Activated CD8-positive, alpha-beta T cell treated with anti-CD3 and anti-CD28 coated beads for 36 hours (primary cell): ENCODE results near the gene ZNF490. TPM values are rescaled to one million over a fixed set of nuclear protein-coding genes. Genes with fewer than 3 reads are reported as not detected.
"Not testable (repeated sequence)": the region's sequence is repeated elsewhere in the genome, so short reads cannot be mapped to it uniquely, and the experiment has no call there.

Experiments
- ATAC-seq: fragments of 200-7000 bp; cut with Tn5 transposase; one replicate; pipeline ENCODE4 v1.10.0; 2021; ENCODE audit warnings: mild to moderate bottlenecking, moderate library complexity
- CTCF ChIA-PET: fragments of 350-600 bp; sonication (Branson Sonifier 250); formaldehyde crosslinking; loops from one replicate; lab custom pipeline; 2021; ENCODE audit warnings: antibody characterized with exemption; lab: Charles Lee
- POLR2A ChIA-PET: fragments of 350-600 bp; sonication (Branson Sonifier 250); formaldehyde crosslinking; loops from one replicate; lab custom pipeline; 2021; ENCODE audit warnings: antibody characterized with exemption; lab: Charles Lee
- DNase-seq: peaks from one replicate; pipeline ENCODE4 v3.0.0-alpha.2; 2020
- H3K27ac Mint-ChIP-seq: one replicate; pipeline ENCODE4 v1.8.0; 2021; ENCODE audit warnings: mild to moderate bottlenecking, mixed read lengths
- H3K27me3 Mint-ChIP-seq: one replicate; pipeline ENCODE4 v1.8.0; 2021; ENCODE audit warnings: mixed read lengths
- H3K36me3 Mint-ChIP-seq: one replicate; pipeline ENCODE4 v1.8.0; 2021; ENCODE audit warnings: low read depth, mixed read lengths
- H3K4me1 Mint-ChIP-seq: one replicate; pipeline ENCODE4 v1.8.0; 2021; ENCODE audit warnings: low read depth, mixed read lengths
- H3K4me3 Mint-ChIP-seq: one replicate; pipeline ENCODE4 v1.8.0; 2021; ENCODE audit warnings: mild to moderate bottlenecking, moderate library complexity, mixed read lengths
- H3K9me3 Mint-ChIP-seq: one replicate; pipeline ENCODE4 v1.8.0; 2021; ENCODE audit warnings: mixed read lengths
- intact Hi-C: fragments of 100-400 bp; cut with micrococcal nuclease; formaldehyde crosslinking; loops from one replicate; pipeline ENCODE4 v1.10.0; 2022
- total RNA-seq, 2 experiments: library from RNA; stranded (reverse); gene quantifications; one replicate each; pipeline ENCODE4 v1.2.3, GENCODE V29; 2021
- TF ChIP-seq, protein P1 (sequence below): fragments of 200-600 bp; IDR thresholded peaks from one replicate; pipeline ENCODE4 v1.8.0; 2022; ENCODE audit warnings: antibody characterized with exemption, mild to moderate bottlenecking

ZNF490 gene
- total RNA-seq, 2 experiments from 2014 or later, result 6.8 to 9.3 TPM

DNA sequence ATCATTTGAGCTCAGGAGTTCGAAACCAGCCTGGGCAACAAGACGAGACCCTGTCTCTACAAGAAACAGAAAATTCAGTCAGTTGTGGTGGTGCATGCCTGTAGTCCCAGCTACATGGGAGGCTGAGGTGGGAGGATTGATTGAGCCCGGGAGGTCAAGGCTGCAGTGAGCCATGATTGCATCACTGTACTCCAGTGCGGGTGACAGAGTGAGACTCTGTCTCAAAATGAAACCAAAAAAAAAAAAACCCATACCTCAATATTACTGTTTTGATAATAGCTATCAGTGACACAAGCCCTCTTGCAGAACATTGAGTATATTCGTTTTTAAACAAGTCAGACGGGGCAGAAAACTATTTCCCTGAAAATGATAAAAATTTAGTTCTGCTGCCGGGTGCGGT, 16.3 kb upstream of the ZNF490 start:
- ChIA-PET POLR2A (no interaction called here), CTCF (interaction anchor here (0.7 to 1.4 kb wide), 3 partner anchors 12 to 16 kb away, joined by 3 to 4 read pairs (median 3); partner anchors contain the start of genes ZNF490 and ZNF791)
- no peaks in the 10 kb centered on the region for H3K27me3 Mint-ChIP-seq
- TF ChIP-seq, protein P1, sequence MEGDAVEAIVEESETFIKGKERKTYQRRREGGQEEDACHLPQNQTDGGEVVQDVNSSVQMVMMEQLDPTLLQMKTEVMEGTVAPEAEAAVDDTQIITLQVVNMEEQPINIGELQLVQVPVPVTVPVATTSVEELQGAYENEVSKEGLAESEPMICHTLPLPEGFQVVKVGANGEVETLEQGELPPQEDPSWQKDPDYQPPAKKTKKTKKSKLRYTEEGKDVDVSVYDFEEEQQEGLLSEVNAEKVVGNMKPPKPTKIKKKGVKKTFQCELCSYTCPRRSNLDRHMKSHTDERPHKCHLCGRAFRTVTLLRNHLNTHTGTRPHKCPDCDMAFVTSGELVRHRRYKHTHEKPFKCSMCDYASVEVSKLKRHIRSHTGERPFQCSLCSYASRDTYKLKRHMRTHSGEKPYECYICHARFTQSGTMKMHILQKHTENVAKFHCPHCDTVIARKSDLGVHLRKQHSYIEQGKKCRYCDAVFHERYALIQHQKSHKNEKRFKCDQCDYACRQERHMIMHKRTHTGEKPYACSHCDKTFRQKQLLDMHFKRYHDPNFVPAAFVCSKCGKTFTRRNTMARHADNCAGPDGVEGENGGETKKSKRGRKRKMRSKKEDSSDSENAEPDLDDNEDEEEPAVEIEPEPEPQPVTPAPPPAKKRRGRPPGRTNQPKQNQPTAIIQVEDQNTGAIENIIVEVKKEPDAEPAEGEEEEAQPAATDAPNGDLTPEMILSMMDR, result no peak
- H3K9me3 Mint-ChIP-seq, result peaks cover 20% of the 10 kb centered on the region
- H3K4me3 Mint-ChIP-seq, result no peak overlapping the region
- intact Hi-C loops, result no loop called here
- H3K4me1 Mint-ChIP-seq, result peaks cover 8% of the 10 kb centered on the region
- peaks cover 57% of the 10 kb centered on the region for H3K36me3 Mint-ChIP-seq
- DNase-seq (no peak), ATAC-seq (no peak)
- H3K27ac Mint-ChIP-seq, result no peak overlapping the region

DNA sequence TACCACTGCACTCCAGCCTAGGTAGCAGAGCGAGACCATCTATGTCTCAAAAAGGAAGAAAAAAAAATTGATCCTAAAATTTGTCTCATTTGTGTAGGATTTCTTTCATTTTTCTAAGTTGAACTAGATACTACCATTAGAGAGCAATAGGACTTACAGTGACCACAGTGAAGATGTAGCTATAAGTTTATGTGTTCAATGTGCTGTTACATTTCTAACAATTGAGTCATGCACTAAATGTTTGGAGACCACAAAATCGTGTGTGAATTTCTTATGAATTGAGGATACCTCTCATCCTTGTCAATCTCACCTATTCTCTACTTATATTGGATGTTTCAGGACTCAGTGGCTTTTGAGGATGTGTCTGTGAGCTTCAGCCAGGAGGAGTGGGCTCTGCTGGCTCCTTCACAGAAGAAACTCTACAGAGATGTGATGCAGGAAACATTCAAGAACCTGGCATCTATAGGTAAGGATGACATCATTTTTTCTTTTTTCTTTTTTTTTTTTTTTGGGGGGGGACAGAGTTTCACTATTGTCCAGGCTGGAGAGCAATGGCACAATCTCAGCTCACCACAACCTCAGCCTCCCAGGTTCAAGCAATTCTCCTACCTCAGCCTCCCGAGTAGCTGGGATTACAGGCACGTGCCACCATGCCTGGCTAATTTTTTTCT, 12.9 kb upstream of the ZNF490 start:
- H3K27ac Mint-ChIP-seq, result no peak overlapping the region

DNA sequence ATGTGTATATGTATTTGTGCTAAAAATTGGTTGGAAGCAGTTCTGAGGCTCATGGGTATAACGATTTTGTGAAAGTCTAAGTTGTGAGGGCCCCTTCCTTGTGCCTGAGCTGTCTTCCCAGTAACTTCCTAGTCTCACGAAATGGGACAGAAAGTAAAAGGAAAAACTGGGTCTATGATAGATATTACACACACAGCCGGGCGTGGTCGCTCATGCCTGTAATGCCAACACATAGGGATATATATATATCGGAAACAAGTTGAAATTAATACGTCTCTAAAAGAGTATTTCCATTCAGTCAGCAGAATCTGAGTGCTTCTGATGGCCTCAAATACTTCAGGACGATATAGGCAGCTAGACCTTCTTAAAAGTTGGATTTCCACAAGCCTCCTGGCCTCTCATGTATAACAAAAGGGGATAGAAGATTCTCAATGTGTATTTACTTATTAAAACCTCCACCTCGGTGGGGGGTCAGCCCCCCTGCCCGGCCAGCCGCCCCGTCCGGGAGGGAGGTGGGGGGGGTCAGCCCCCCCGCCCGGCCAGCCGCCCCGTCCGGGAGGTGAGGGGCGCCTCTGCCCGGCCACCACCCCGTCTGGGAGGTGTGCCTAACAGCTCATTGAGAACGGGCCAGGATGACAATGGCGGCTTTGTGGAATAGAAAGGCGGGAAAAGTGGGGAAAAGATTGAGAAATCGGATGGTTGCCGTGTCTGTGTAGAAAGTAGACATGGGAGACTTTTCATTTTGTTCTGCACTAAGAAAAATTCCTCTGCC, 10.8 kb upstream of the ZNF490 start:
- POLR2A ChIA-PET, ATAC-seq: not testable (repeated sequence)

More for the DNA sequence above, 12.9 kb upstream of the ZNF490 start:
- ChIA-PET CTCF (interaction anchor here (1.2 to 1.5 kb wide), 3 partner anchors 16 to 49 kb away, joined by 3 to 4 read pairs (median 4); no protein-coding TSS in a partner anchor), POLR2A (interaction anchor here (0.5 to 2.5 kb wide), 5 partner anchors 16 to 1872 kb away, joined by 3 to 7 read pairs (median 4); no protein-coding TSS in a partner anchor)
- TF ChIP-seq, protein P1, result no peak
- DNase-seq, result no peak
- H3K4me3 Mint-ChIP-seq, result no peak overlapping the region
- H3K36me3 Mint-ChIP-seq, result peaks cover 39% of the 10 kb centered on the region
- no peak for ATAC-seq
- intact Hi-C loops, result no loop called here
- no peaks in the 10 kb centered on the region for H3K27me3 Mint-ChIP-seq
- H3K4me1 Mint-ChIP-seq, result peaks cover 5% of the 10 kb centered on the region
- H3K9me3 Mint-ChIP-seq, result peaks cover 10% of the 10 kb centered on the region

DNA sequence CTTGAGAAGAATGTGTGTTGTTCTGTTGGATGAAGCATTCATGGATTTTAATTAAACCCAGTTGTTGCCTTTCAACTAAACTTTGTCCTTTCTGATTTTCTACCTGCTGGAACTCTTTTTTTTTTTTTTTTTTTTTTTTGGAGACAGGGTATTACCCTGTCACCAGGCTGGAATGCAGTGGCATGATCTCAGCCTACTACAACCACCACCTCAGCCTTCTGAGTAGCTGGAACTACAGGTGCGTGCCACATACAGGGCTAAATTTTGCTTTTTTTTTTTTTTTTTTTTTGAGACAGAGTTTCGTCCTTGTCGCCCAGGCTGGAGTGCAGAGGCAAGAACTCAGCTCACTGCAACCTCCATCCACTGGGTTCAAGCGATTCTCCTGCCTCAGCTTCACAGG, 7.0 kb upstream of the ZNF490 start:
- ATAC-seq (no peak), DNase-seq (no peak)
- Mint-ChIP-seq H3K4me1 (peaks cover 30% of the 10 kb centered on the region), H3K36me3 (peaks cover 32% of the 10 kb centered on the region), H3K9me3 (no peaks in the 10 kb centered on the region), H3K27me3 (no peaks in the 10 kb centered on the region), H3K4me3 (no peak overlapping the region), H3K27ac (no peak overlapping the region)
- intact Hi-C loops, result loop anchor here (10.0 kb wide), 1 partner anchor 47 kb away; the partner anchor contains the start of genes MAN2B1 and WDR83
- ChIA-PET POLR2A (no interaction called here), CTCF (interaction anchor here (1.4 kb wide), 1 partner anchor 22 kb away, joined by 5 read pairs; no protein-coding TSS in a partner anchor)
- TF ChIP-seq, protein P1, result no peak

More for the DNA sequence above, 10.8 kb upstream of the ZNF490 start:
- CTCF ChIA-PET, H3K4me3 Mint-ChIP-seq, intact Hi-C loops, H3K27me3 Mint-ChIP-seq, DNase-seq, H3K27ac Mint-ChIP-seq, H3K9me3 Mint-ChIP-seq: not testable (repeated sequence)
- Mint-ChIP-seq H3K4me1 (peaks cover 11% of the 10 kb centered on the region), H3K36me3 (peaks cover 21% of the 10 kb centered on the region)

DNA sequence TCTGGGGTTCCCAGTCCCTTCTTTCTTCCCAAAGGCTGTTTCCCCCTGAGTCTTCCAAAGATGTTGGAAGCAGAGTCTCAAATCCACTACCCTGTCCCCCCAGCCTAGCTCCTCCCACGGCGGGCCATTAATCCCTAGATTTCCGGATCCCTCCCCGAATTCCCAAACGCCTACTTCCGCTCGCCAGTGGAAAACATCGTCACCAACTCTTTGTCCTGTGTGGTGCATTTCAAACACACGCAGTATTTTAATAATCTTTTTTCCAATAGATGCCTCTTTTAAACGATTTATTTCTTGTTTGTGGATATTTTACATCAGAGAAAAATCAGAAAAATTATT, 717 bp upstream of the ZNF490 start:
- no peak for ATAC-seq
- Mint-ChIP-seq H3K4me3 (peak overlapping the region; percentile 94), H3K36me3 (peaks cover 24% of the 10 kb centered on the region), H3K27ac (peak overlapping the region; percentile 99), H3K27me3 (no peaks in the 10 kb centered on the region), H3K4me1 (peaks cover 34% of the 10 kb centered on the region), H3K9me3 (no peaks in the 10 kb centered on the region)
- ChIA-PET POLR2A (interaction anchor here (0.6 to 1.4 kb wide), 4 partner anchors 8 to 57 kb away, joined by 3 to 4 read pairs (median 4); a partner anchor contains a TSS), CTCF (interaction anchor here (0.9 to 1.9 kb wide), 3 partner anchors 29 to 60 kb away, joined by 5 read pairs; no protein-coding TSS in a partner anchor)
- no peak for DNase-seq
- TF ChIP-seq, protein P1, result no peak
- intact Hi-C loops, result loop anchor here (10.0 kb wide), 1 partner anchor 53 kb away; the partner anchor contains the start of genes MAN2B1 and WDR83
